DMS153 (cell line): Measurements from ENCODE around the gene CCM2.

Experiments used
- DNase-seq: peaks from one replicate; lab custom pipeline; 2025; lab: John Stamatoyannopoulos, UW

The CCM2 gene

GRCh38 chr7:45067582-45067981, 67.6 kb downstream of the CCM2 start:
- DNase-seq, result no peak

GRCh38 chr7:45068236-45069023, 68.4 kb downstream of the CCM2 start:
- no peak for DNase-seq

GRCh38 chr7:45069444-45070253, 69.6 kb downstream of the CCM2 start:
- DNase-seq, result no peak

- no peak for DNase-seq
Measured at GRCh38 chr7:45070254-45070642, 70.2 kb downstream of the CCM2 start.

- DNase-seq, result no peak
Measured at GRCh38 chr7:45071528-45071927, 71.5 kb downstream of the CCM2 start.

GRCh38 chr7:45072131-45073030, 72.4 kb downstream of the CCM2 start:
- no peak for DNase-seq

GRCh38 chr7:45073031-45073785, 73.2 kb downstream of the CCM2 start:
- DNase-seq, result no peak

- no peak for DNase-seq
Measured at GRCh38 chr7:45073786-45074527, 74.0 kb downstream of the CCM2 start.

- no peak for DNase-seq
Measured at GRCh38 chr7:45074528-45075354, 74.7 kb downstream of the CCM2 start.

GRCh38 chr7:45075355-45075644, 75.3 kb downstream of the CCM2 start:
- no peak for DNase-seq

GRCh38 chr7:45075871-45076796, 76.1 kb downstream of the CCM2 start:
- no peak for DNase-seq

- DNase-seq, result no peak
Measured at GRCh38 chr7:45076946-45077345, 76.9 kb downstream of the CCM2 start.

- DNase-seq, result no peak
Measured at GRCh38 chr7:45077579-45077978, 77.6 kb downstream of the CCM2 start.

- no peak for DNase-seq
Measured at GRCh38 chr7:45078125-45078681, 78.2 kb downstream of the CCM2 start.

GRCh38 chr7:45080265-45080957, 80.4 kb downstream of the CCM2 start:
- DNase-seq, result no peak

GRCh38 chr7:45080958-45081669, 81.1 kb downstream of the CCM2 start:
- DNase-seq, result no peak

- no peak for DNase-seq
Measured at GRCh38 chr7:45081670-45081974, 81.6 kb downstream of the CCM2 start.
